ENCODE data around the gene TMEM52.
A peak's percentile ranks its signal among the peaks of the same experiment; 100 is the strongest.

The TMEM52 gene

DNA sequence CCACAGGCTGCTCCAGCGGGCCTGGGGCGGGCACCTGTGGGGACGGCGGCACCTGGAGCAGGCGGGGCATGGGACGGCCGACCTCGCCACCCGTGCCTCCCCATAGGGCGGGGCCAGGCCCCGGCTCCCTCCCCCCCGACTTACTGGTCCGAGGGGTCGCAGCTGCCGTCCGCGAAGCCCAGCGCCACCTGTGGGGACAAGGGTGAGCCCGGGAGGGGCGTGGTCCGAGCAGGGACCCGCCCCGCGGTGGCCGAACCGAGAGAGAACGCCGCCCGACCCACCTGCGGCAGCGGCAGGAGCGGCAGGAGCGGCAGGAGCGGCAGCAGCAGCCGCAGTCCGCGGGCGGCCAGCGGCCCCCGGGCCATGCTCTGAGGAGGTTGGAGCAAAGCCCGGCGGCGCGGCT is at the start of gene TMEM52:
TSS of gene TMEM52 (minus strand) at position 379 of the 403 bp plus-strand sequence. CDS start at position 365, 14 bp downstream.
- Mint-ChIP-seq H3K4me1 (ENCODE audit: low read depth) (peaks cover 3% of the 10 kb centered on the region), H3K36me3 (ENCODE audit: low read depth) (no peaks in the 10 kb centered on the region), H3K27me3 (peaks cover under 1% of the 10 kb centered on the region), H3K4me3 (peak within 1 kb of the TSS; percentile 43), H3K9me3 (no peaks in the 10 kb centered on the region), H3K27ac (no peak within 1 kb of the TSS)

DNA sequence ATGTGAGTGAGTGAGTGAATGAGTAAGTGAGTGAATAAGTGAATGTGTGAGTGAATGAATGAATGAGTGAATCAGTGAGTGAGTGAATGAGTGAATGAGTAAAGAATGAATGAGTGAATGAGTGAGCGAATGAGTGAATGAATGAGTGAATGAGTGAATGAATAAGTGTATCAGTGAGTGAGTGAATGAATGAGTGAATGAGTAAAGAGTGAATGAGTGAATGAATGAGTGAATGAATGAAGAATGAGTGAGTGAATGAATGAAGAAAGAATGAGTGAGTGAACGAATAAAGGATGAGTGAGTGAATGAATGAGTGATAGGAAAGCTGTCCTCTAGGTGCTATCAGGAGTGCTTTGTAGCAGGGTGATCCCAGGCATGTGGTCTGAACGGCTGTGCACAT is 48.8 kb upstream of the TMEM52 start:
- no peaks in the 10 kb centered on the region for H3K4me1 Mint-ChIP-seq (ENCODE audit: low read depth)
- peak overlapping the region; percentile 1 for H3K27ac Mint-ChIP-seq
- H3K27me3 Mint-ChIP-seq: peaks cover 3% of the 10 kb centered on the region
- no peaks in the 10 kb centered on the region for H3K36me3 Mint-ChIP-seq (ENCODE audit: low read depth)
- peaks cover 3% of the 10 kb centered on the region for H3K9me3 Mint-ChIP-seq
- no peak overlapping the region for H3K4me3 Mint-ChIP-seq

DNA sequence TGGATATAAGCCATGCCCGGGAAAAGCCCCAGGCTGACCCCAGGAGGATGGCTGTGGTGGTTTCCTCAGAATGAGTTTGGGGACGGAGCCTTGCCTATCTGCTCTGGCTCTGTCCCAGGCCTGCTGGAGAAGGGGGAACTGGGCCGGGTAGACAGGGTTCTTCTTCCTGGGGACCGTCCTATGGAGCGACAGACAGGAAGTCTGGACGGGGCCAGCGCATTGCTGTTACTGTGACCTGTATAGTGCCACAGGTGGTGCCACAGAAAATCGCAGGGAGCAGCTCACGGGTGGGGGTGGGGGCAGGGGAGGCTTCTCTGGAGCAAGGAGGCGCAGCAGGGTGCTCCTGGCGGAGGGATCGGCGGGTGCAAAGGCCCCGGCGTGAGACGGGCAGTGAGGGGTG is 48.1 kb upstream of the TMEM52 start:
- no peaks in the 10 kb centered on the region for H3K4me1 Mint-ChIP-seq (ENCODE audit: low read depth)
- H3K9me3 Mint-ChIP-seq: peaks cover 3% of the 10 kb centered on the region
- no peak overlapping the region for H3K27ac Mint-ChIP-seq
- H3K27me3 Mint-ChIP-seq: peaks cover 3% of the 10 kb centered on the region
- no peaks in the 10 kb centered on the region for H3K36me3 Mint-ChIP-seq (ENCODE audit: low read depth)
- no peak overlapping the region for H3K4me3 Mint-ChIP-seq

DNA sequence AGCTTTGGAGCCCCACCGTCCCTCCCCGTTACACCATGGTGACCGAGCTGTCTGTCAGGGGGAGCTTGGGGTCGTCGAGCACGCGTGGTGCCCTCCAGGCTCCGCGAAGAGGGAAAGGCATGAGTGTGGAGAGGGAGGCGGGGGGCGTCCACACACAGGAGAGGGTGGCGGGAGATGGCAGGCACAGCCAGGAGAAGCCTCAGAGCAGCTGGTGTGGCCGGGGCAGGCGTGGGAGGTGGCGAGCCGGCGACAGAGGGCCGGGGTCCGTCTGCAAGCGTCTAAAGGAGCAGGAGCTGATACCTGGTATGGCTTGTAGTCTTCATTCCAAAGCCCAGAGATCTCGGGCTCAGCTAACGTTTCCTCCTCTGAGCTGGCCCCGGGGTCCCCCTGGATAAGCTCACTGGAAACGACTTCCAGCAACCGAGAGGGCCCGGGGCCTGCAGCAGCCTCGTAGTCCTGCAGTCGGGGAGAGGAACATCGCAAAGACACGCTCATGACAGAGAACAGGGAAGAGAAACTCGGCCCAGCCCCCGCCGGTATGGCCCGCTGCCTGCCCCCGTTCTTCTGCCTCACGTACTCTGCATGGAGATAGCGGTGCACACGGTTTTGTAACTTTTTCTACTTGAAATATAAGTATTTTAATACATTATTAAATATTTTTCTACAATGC is 47.1 kb upstream of the TMEM52 start:
- no peaks in the 10 kb centered on the region for H3K36me3 Mint-ChIP-seq (ENCODE audit: low read depth)
- H3K27ac Mint-ChIP-seq: no peak overlapping the region
- no peaks in the 10 kb centered on the region for H3K4me1 Mint-ChIP-seq (ENCODE audit: low read depth)
- H3K9me3 Mint-ChIP-seq: no peaks in the 10 kb centered on the region
- peaks cover 11% of the 10 kb centered on the region for H3K27me3 Mint-ChIP-seq
- no peak overlapping the region for H3K4me3 Mint-ChIP-seq

DNA sequence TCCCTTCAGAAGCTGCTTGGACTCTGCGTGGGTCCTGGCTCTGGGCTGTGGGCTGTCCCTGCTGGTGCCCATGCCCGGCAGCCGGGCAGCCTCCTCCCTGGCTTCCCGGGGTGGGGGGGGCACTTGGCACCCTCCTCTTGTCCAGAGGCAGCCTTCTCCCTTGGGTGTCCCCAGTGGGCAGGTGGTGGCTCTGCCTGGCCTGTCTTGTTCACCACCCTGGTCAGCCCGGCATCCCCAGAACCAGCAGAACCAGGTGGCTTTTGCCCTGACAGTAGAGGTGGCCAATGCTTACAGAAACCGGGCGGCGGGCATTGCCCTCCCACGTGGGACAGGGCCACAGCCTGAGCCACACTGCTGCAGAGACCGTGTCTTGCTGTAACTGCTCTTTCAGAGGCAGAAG is 46.5 kb upstream of the TMEM52 start:
- Mint-ChIP-seq H3K27ac (no peak overlapping the region), H3K9me3 (no peaks in the 10 kb centered on the region), H3K4me1 (ENCODE audit: low read depth) (no peaks in the 10 kb centered on the region), H3K27me3 (peaks cover 17% of the 10 kb centered on the region), H3K4me3 (no peak overlapping the region), H3K36me3 (ENCODE audit: low read depth) (no peaks in the 10 kb centered on the region)

DNA sequence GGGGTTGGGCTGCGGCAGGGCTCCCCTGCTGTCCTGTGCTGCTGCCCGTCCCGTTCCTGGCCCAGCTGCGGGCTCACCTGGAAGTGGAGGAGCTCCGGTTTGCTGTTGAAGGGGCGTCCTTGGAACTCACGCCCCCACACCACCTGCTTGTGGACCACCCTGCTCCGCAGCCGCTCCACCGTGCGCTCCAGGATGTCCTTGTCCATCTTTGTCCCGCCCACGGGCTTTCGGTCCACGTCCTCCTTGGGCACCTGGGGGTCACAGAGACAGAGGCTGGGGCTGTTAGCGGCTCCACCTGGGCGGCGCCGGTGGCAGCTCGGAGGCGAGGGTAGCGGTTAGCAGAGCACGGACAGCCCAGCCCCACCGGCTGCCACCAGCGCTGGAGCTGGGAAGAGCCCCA is 45.7 kb upstream of the TMEM52 start:
- no peaks in the 10 kb centered on the region for H3K9me3 Mint-ChIP-seq
- no peak overlapping the region for H3K4me3 Mint-ChIP-seq
- no peak overlapping the region for H3K27ac Mint-ChIP-seq
- peaks cover 1% of the 10 kb centered on the region for H3K4me1 Mint-ChIP-seq (ENCODE audit: low read depth)
- no peaks in the 10 kb centered on the region for H3K36me3 Mint-ChIP-seq (ENCODE audit: low read depth)
- H3K27me3 Mint-ChIP-seq: peaks cover 18% of the 10 kb centered on the region

DNA sequence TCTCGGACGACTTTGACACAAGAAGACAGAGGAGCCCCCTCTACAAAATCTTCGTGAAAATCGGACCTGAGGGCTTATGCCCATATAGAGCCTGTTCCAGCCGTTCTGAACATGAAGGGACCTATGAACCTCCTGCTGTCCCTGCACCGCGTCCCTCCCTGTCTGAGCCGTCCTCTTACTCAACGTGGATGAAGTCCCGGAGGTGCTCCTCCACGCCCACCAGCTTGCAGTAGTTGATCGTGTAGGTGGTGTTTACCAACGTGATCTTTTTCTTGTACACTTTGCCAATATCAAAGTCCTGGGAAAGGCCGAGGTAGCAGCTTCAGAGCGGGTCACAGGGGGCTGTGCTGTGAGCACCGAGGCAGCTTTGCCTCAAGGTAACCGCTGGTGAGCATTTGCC is 44.5 kb upstream of the TMEM52 start:
- peaks cover 21% of the 10 kb centered on the region for H3K27me3 Mint-ChIP-seq
- no peaks in the 10 kb centered on the region for H3K36me3 Mint-ChIP-seq (ENCODE audit: low read depth)
- no peak overlapping the region for H3K4me3 Mint-ChIP-seq
- peaks cover 6% of the 10 kb centered on the region for H3K4me1 Mint-ChIP-seq (ENCODE audit: low read depth)
- H3K27ac Mint-ChIP-seq: no peak overlapping the region
- no peaks in the 10 kb centered on the region for H3K9me3 Mint-ChIP-seq

DNA sequence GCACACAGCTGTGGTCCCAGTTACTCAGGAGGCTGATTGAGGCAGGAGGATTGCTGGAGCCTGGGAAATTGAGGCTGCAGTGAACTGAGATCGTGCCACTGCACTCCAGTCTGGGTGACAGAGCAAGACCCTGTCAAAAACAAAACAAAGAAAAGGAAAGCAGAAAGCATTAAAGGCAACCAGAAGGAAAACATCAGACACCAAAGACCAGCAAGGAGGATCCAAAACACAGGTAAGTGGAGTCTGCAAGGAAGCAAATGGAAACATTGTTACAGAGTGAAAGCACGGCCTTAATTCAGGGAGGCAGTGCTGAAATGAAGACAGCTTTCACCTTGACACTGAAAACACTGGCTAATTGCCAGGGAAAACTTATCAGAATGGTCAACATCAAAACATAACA is 43.7 kb upstream of the TMEM52 start:
- Mint-ChIP-seq H3K27me3 (peaks cover 25% of the 10 kb centered on the region), H3K9me3 (no peaks in the 10 kb centered on the region), H3K4me3 (no peak overlapping the region), H3K4me1 (ENCODE audit: low read depth) (peaks cover 6% of the 10 kb centered on the region), H3K36me3 (ENCODE audit: low read depth) (no peaks in the 10 kb centered on the region), H3K27ac (no peak overlapping the region)

DNA sequence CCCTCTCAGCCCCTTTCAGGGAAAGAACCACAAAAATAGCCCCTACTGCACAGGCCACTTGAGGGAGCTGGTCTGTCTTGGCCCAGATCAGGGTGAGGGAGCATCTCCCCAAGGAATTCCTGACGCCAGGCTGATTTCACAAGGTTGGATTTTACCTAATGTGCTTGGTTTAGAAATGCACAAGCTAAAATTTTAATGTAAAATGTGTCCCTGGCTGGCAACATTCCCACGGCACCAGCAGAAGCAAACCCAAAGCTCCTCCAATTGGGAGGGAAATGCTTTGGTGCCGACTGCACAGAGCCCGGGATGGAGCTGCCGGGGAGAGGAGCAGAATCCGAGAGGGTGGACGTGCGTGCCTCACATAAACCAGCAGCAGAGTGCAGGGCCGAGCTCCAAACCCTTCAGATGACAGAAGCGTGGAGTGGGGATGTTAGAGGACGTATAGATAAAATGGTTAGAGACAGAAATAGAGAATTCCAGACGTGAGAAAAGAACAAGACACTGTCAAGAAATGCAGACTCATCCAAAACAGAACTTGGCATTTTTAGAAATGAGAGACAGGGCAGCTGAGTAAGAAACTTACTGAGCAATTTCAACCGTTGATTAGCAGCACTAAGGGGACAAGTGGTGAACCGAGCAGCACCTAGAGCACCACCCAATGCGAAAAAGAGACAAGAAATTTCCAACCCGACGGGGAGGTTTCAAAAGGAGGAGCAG is 41.6 kb upstream of the TMEM52 start:
- Mint-ChIP-seq H3K27me3 (peaks cover 25% of the 10 kb centered on the region), H3K36me3 (ENCODE audit: low read depth) (no peaks in the 10 kb centered on the region), H3K4me3 (no peak overlapping the region), H3K4me1 (ENCODE audit: low read depth) (peaks cover 6% of the 10 kb centered on the region), H3K27ac (no peak overlapping the region), H3K9me3 (no peaks in the 10 kb centered on the region)

DNA sequence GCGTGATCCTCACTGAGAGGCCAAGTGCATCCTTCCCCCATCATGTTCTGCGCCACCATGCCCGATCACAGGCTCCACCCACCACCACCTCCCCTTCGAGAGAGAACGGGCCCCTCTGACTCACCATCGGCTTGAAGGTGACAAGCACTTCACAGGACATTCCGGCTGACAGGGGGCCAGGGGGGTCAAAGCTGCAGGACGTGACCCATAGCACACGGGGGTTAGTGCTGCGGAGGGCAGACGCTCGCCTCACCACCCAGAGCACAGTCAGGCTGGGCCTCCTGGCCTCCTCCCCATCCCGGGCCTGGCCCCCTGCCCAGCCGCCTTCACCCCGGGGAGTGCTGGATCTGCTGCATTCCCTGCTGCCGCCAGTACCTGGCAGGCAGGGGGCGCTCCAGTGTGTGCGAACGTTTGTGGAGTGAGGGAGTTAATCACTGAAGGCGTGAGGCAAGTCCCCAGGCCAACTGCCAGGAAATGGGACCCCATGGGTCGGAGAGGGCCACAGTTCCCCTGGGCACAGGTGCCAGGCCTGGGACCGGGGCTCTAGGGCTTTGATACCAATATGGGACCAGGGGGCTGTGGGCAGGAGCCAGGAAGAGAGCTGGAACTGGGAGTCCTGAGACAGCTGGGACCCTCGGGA is 40.9 kb upstream of the TMEM52 start:
- H3K36me3 Mint-ChIP-seq (ENCODE audit: low read depth): no peaks in the 10 kb centered on the region
- no peaks in the 10 kb centered on the region for H3K9me3 Mint-ChIP-seq
- H3K4me3 Mint-ChIP-seq: no peak overlapping the region
- H3K27ac Mint-ChIP-seq: no peak overlapping the region
- H3K27me3 Mint-ChIP-seq: peaks cover 25% of the 10 kb centered on the region
- H3K4me1 Mint-ChIP-seq (ENCODE audit: low read depth): peaks cover 7% of the 10 kb centered on the region

DNA sequence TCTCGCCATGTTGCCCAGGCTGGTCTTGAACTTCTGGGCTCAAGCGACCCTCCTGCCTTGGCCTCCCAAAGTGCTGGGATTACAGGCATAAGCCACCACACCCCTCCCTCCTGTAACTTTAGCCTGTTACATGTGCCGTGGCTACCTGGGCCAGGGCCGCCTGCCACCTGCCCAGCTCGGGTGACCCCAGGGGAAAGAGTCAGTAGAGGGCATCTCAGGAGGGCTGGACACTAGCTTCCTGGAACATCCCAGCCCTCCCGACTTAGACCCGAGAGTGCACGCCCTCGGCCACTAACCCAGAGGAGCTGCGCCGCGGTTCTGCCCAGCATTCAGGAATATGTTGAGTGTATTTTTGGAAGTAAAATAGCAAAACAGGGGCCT is 40.4 kb upstream of the TMEM52 start:
- Mint-ChIP-seq H3K36me3 (ENCODE audit: low read depth) (no peaks in the 10 kb centered on the region), H3K4me1 (ENCODE audit: low read depth) (peaks cover 11% of the 10 kb centered on the region), H3K27me3 (peaks cover 25% of the 10 kb centered on the region), H3K4me3 (no peak overlapping the region), H3K27ac (no peak overlapping the region), H3K9me3 (no peaks in the 10 kb centered on the region)

DNA sequence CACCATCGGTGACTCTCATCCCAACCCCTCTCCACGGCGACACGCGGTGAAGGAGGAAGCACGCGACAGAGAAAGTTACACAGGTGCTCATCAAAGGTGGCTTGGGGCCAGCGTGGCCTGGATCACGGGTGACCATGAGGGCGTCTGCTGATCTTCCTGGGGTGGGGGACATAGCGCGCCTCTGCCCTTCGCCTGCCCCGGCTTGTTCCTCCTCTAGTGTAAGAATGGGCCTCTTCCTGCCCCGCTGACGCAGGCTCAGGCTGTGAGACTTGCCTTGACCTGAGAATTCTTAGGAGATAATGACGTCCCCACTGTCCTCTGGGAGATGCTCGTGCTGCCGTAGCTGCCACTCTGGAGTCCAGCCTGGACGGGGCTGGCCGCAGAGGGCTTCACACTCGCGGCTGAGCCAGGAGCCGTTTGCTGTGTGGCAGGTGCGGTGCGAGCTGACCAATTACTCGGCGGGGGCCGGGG is 39.0 kb upstream of the TMEM52 start:
- Mint-ChIP-seq H3K27ac (no peak overlapping the region), H3K27me3 (peaks cover 22% of the 10 kb centered on the region), H3K36me3 (ENCODE audit: low read depth) (no peaks in the 10 kb centered on the region), H3K4me3 (no peak overlapping the region), H3K9me3 (no peaks in the 10 kb centered on the region), H3K4me1 (ENCODE audit: low read depth) (peaks cover 11% of the 10 kb centered on the region)

DNA sequence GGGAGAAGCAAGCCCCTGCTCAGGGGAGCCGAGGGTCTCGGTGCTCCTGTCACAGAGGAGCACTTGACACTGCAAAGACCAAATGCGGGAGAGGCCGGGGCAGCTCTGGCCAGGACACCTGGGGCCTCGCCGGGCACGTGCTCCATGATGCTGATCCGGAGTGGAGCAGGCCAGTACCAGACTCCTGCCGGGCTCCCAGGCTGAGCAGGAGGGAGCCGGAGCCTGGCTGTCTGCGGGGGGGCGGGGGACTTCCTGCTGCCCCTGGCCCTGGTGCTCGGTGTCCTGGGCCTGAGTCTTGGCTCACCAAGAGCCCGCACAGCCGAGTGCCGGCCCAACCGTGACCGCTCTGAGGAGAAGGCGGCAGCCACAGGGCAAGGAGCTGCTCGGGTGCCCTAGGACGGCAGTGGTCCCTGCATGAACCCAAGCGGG is 38.5 kb upstream of the TMEM52 start:
- H3K4me3 Mint-ChIP-seq: no peak overlapping the region
- peaks cover 22% of the 10 kb centered on the region for H3K27me3 Mint-ChIP-seq
- no peaks in the 10 kb centered on the region for H3K9me3 Mint-ChIP-seq
- H3K36me3 Mint-ChIP-seq (ENCODE audit: low read depth): no peaks in the 10 kb centered on the region
- peaks cover 11% of the 10 kb centered on the region for H3K4me1 Mint-ChIP-seq (ENCODE audit: low read depth)
- no peak overlapping the region for H3K27ac Mint-ChIP-seq

DNA sequence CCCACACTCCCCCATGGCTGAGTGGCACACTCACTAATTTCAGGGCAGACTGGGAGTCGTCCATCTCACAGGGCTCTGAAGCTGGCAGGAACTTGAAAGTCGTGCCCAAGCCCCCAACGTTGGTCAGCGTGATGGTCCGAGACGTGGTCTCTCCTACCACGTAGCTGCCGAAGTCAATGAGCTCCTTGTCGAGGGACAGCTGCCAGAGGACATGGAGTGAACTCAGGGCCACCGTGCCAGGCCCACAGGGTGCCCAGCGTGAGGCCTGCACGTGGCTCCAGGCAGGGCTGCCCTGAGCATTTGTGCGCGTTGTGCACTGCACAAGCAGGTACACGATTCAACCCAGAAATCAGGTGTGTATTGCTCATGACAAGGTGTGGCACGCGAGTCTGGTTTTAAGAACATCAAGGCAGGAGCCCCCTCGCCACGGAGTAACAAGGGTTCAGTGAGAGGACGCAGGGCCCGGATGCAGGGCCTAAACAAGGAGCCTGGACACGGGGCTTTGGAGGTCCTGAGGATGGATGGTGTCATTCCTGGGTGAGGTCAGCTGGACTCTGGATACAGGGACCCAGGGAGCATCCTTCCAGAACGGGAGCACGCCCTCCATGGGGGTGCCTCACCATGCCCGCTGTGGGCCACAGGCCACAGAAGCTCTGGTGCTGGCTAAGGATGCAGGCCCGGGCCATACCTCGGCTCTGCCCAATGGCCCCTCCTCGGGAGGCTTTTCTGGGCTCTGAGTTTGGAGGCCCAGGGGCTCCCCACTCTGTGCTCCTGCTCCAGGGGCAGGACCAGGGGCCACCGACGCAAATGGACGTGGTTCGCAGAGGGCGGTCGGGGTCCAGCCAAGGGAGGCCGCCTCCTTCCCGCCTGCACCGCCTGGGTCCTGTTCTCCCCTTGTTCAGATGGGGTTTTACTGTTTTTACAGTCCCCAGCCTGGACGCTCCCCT is 37.8 kb upstream of the TMEM52 start:
- Mint-ChIP-seq H3K27me3 (peaks cover 21% of the 10 kb centered on the region), H3K27ac (no peak overlapping the region), H3K4me3 (no peak overlapping the region), H3K9me3 (no peaks in the 10 kb centered on the region), H3K36me3 (ENCODE audit: low read depth) (no peaks in the 10 kb centered on the region), H3K4me1 (ENCODE audit: low read depth) (peaks cover 11% of the 10 kb centered on the region)

Measured in stimulated activated naive CD8-positive, alpha-beta T cell treated with anti-CD3 and anti-CD28 coated beads, Interleukin-15, Interleukin-2, amounts not matched to agents 100 ng/mL and 50 ng/mL, for 24 hours (primary cell).